Neural progenitor cell (in vitro differentiated cells): ENCODE measurements around the gene NF2. TPM values are rescaled to one million over a fixed set of nuclear protein-coding genes. Genes with fewer than 3 reads are reported as not detected.
A peak's percentile ranks its signal among the peaks of the same experiment; 100 is the strongest.

Source experiments
- DNase-seq: peaks from one replicate; pipeline ENCODE4 v3.0.0-alpha.2; 2016; ENCODE audit warnings: low spot score
- H2AFZ ChIP-seq: fragments of 200-600 bp; sonication (generic); replicated peaks from 2 replicates; pipeline ENCODE4 v1.6.1; 2016; ENCODE audit warnings: antibody characterized with exemption
- H3F3A ChIP-seq: fragments of 200-600 bp; sonication (generic); 2 replicates; pipeline ENCODE4 v1.6.1; 2016; ENCODE audit warnings: antibody characterized with exemption, low read depth
- H3K27ac ChIP-seq: fragments of 200-600 bp; sonication (generic); 2 replicates; pipeline ENCODE4 v1.5.1; 2016; ENCODE audit warnings: mild to moderate bottlenecking
- H3K27me3 ChIP-seq: fragments of 200-600 bp; sonication (generic); 2 replicates; pipeline ENCODE4 v1.6.1; 2016; ENCODE audit warnings: mild to moderate bottlenecking, moderate library complexity
- H3K36me3 ChIP-seq: fragments of 200-600 bp; sonication (generic); 2 replicates; pipeline ENCODE4 v1.5.1; 2016
- H3K4me1 ChIP-seq: fragments of 200-600 bp; sonication (generic); 2 replicates; pipeline ENCODE4 v1.6.1; 2016; ENCODE audit warnings: mixed run types
- H3K4me2 ChIP-seq: fragments of 200-600 bp; sonication (generic); 2 replicates; pipeline ENCODE4 v1.6.1; 2016
- H3K4me3 ChIP-seq: fragments of 200-600 bp; sonication (generic); 2 replicates; pipeline ENCODE4 v1.5.1; 2016
- H3K79me2 ChIP-seq: fragments of 200-600 bp; sonication (generic); 2 replicates; pipeline ENCODE4 v1.6.1; 2016; ENCODE audit warnings: low read depth
- H3K9ac ChIP-seq: fragments of 200-600 bp; sonication (generic); 2 replicates; pipeline ENCODE4 v1.6.1; 2016
- H3K9me3 ChIP-seq: fragments of 200-600 bp; sonication (generic); 2 replicates; pipeline ENCODE4 v1.5.1; 2016; ENCODE audit warnings: low read depth
- H4K20me1 ChIP-seq: fragments of 200-600 bp; sonication (generic); 2 replicates; pipeline ENCODE4 v1.6.1; 2016; ENCODE audit warnings: low read depth
- H3K27ac Mint-ChIP-seq: 3 replicates; pipeline ENCODE4 v1.8.0; 2021; ENCODE audit warnings: mixed read lengths
- H3K27me3 Mint-ChIP-seq: 2 replicates; pipeline ENCODE4 v1.8.0; 2022; ENCODE audit warnings: low read depth, mild to moderate bottlenecking, inconsistent platforms, moderate library complexity, mixed read lengths; ENCODE audit not compliant: insufficient read depth
- H3K36me3 Mint-ChIP-seq: 3 replicates; pipeline ENCODE4 v1.8.0; 2021; ENCODE audit warnings: mixed read lengths
- H3K4me1 Mint-ChIP-seq: 3 replicates; pipeline ENCODE4 v1.8.0; 2021; ENCODE audit warnings: mixed read lengths
- H3K4me3 Mint-ChIP-seq: 3 replicates; pipeline ENCODE4 v1.8.0; 2021; ENCODE audit warnings: mild to moderate bottlenecking, moderate library complexity, mixed read lengths
- H3K9me3 Mint-ChIP-seq: 3 replicates; pipeline ENCODE4 v1.8.0; 2020; ENCODE audit warnings: mixed read lengths
- EZH2 ChIP-seq: fragments of 200-600 bp; sonication (generic); IDR thresholded peaks from 2 replicates; pipeline ENCODE4 v1.6.1; 2017; ENCODE audit warnings: antibody characterized with exemption, mild to moderate bottlenecking, moderate library complexity
- EZH2phosphoT487 ChIP-seq: fragments of 200-600 bp; sonication (generic); IDR thresholded peaks from 2 replicates; pipeline ENCODE4 v1.6.1; 2017; ENCODE audit warnings: antibody characterized with exemption
- total RNA-seq: library from RNA; depleted of rRNA; stranded (reverse); fragments of >200 nt; gene quantifications from 2 replicates; pipeline ENCODE4 v1.2.3, GENCODE V29; 2015; ENCODE audit warnings: low replicate concordance
- TF ChIP-seq, protein P1 (sequence below): fragments of 200-600 bp; sonication (generic); IDR thresholded peaks from 2 replicates; pipeline ENCODE4 v1.5.1; 2017; ENCODE audit warnings: antibody characterized with exemption, mild to moderate bottlenecking

Gene NF2
- total RNA-seq, 1 donor from 2014 or later = 18.7 TPM

DNA sequence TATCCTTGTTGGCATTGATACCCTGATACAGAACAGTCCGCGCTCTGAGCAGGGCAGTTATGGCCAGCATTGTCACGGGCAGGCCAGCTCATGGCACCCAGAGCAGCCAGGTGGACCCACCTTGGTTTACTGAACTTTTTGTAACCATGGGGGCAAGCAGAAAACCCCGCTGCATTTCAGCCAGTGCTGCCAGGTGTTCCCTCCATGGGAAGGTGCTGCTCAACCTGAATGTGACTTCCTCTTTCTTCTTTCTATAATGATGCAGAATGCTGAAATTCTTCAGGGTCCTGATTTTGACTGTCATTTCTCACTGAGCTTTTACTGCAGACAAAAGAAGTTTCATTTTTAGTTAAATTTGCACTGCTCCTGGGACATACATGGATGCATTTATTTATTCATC is 80.8 kb downstream of the NF2 start:
- Histone ChIP-seq H2AFZ (no peak overlapping the region), H3K36me3 (no peaks in the 10 kb centered on the region), H3K9ac (no peak overlapping the region), H3K27ac (no peak overlapping the region), H3K4me3 (no peak overlapping the region), H3K79me2 (no peaks in the 10 kb centered on the region), H4K20me1 (no peaks in the 10 kb centered on the region), H3K4me2 (no peak overlapping the region), H3F3A (peaks cover 16% of the 10 kb centered on the region), H3K4me1 (peaks cover 18% of the 10 kb centered on the region), H3K27me3 (no peaks in the 10 kb centered on the region), H3K9me3 (no peaks in the 10 kb centered on the region)
- no peak for DNase-seq
- Mint-ChIP-seq H3K27me3 (peaks cover 9% of the 10 kb centered on the region), H3K4me1 (peaks cover 46% of the 10 kb centered on the region), H3K9me3 (no peaks in the 10 kb centered on the region), H3K36me3 (peaks cover 36% of the 10 kb centered on the region), H3K4me3 (no peak overlapping the region), H3K27ac (peak overlapping the region; percentile 54)
- TF ChIP-seq EZH2 (no peak), EZH2phosphoT487 (no peak)
- TF ChIP-seq, protein P1, sequence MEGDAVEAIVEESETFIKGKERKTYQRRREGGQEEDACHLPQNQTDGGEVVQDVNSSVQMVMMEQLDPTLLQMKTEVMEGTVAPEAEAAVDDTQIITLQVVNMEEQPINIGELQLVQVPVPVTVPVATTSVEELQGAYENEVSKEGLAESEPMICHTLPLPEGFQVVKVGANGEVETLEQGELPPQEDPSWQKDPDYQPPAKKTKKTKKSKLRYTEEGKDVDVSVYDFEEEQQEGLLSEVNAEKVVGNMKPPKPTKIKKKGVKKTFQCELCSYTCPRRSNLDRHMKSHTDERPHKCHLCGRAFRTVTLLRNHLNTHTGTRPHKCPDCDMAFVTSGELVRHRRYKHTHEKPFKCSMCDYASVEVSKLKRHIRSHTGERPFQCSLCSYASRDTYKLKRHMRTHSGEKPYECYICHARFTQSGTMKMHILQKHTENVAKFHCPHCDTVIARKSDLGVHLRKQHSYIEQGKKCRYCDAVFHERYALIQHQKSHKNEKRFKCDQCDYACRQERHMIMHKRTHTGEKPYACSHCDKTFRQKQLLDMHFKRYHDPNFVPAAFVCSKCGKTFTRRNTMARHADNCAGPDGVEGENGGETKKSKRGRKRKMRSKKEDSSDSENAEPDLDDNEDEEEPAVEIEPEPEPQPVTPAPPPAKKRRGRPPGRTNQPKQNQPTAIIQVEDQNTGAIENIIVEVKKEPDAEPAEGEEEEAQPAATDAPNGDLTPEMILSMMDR = no peak

GRCh38 chr22:29689206-29689879 is 85.9 kb downstream of the NF2 start:
- peaks cover 37% of the 10 kb centered on the region for H3F3A ChIP-seq
- Mint-ChIP-seq H3K4me3 (peak overlapping the region; percentile 75), H3K9me3 (no peaks in the 10 kb centered on the region), H3K4me1 (peaks cover 64% of the 10 kb centered on the region), H3K36me3 (peaks cover 9% of the 10 kb centered on the region), H3K27ac (peak overlapping the region; percentile 59), H3K27me3 (peaks cover 9% of the 10 kb centered on the region)
- no peak overlapping the region for H3K9ac ChIP-seq
- H3K9me3 ChIP-seq = no peaks in the 10 kb centered on the region
- H3K4me1 ChIP-seq = peaks cover 49% of the 10 kb centered on the region
- peak overlapping the region; percentile 65 for H3K4me2 ChIP-seq
- TF ChIP-seq EZH2phosphoT487 = no peak
- no peak for TF ChIP-seq EZH2
- TF ChIP-seq, protein P1 = no peak
- peak overlapping the region; percentile 60 for H3K27ac ChIP-seq
- H3K4me3 ChIP-seq = no peak overlapping the region
- no peaks in the 10 kb centered on the region for H3K27me3 ChIP-seq
- H2AFZ ChIP-seq = no peak overlapping the region
- H3K79me2 ChIP-seq = no peaks in the 10 kb centered on the region
- H4K20me1 ChIP-seq = peaks cover 31% of the 10 kb centered on the region
- H3K36me3 ChIP-seq = no peaks in the 10 kb centered on the region
- DNase-seq = peak; percentile 42

DNA sequence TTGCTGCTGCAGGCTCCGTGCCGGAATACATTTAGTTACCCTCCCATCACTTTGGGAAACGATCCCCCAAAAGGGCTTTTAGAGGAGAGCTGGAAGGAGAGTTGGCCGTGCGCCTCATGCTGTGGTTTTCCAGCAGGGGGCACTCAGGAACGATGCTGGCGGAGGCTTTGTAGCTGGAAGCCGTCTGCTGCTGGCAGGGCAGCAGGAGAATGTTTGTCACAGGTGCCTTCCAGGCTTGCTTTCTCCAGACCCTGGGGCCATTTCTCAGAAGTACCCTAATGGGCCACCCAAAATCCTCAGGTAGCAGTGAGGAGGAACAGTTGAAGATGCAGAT is 86.4 kb downstream of the NF2 start:
- peaks cover 37% of the 10 kb centered on the region for H3F3A ChIP-seq
- TF ChIP-seq EZH2phosphoT487 = no peak
- TF ChIP-seq, protein P1 = peak; percentile 87
- no peak for TF ChIP-seq EZH2
- H3K9ac ChIP-seq = no peak overlapping the region
- H3K27ac ChIP-seq = no peak overlapping the region
- Mint-ChIP-seq H3K4me3 (peak overlapping the region; percentile 75), H3K9me3 (no peaks in the 10 kb centered on the region), H3K36me3 (peaks cover 12% of the 10 kb centered on the region), H3K27ac (peak overlapping the region; percentile 59), H3K4me1 (peaks cover 59% of the 10 kb centered on the region), H3K27me3 (peaks cover 9% of the 10 kb centered on the region)
- no peaks in the 10 kb centered on the region for H3K9me3 ChIP-seq
- H4K20me1 ChIP-seq = peaks cover 31% of the 10 kb centered on the region
- H3K4me2 ChIP-seq = peak overlapping the region; percentile 65
- DNase-seq = peak; percentile 84
- no peaks in the 10 kb centered on the region for H3K27me3 ChIP-seq
- H3K4me3 ChIP-seq = no peak overlapping the region
- no peaks in the 10 kb centered on the region for H3K36me3 ChIP-seq
- H2AFZ ChIP-seq = no peak overlapping the region
- H3K79me2 ChIP-seq = no peaks in the 10 kb centered on the region
- H3K4me1 ChIP-seq = peaks cover 49% of the 10 kb centered on the region
